Astrocyte (in vitro differentiated cells and primary cell): ENCODE results near the gene TBC1D19. TPM values are rescaled to one million over a fixed set of nuclear protein-coding genes. Genes with fewer than 3 reads are reported as not detected.
A peak's percentile ranks its signal among the peaks of the same experiment; 100 is the strongest.

ENCODE experiments used
- DNase-seq: peaks from one replicate; pipeline ENCODE4 v3.0.0-alpha.2; 2010; ENCODE audit warnings: low read depth
- FAIRE-seq: peaks from 2 replicates; lab custom pipeline; 2011; peaks lifted over from hg19 to GRCh38; lab: Jason Lieb, UNC
- H2AFZ ChIP-seq: 2 replicates; pipeline ENCODE4 v1.6.0; 2012; ENCODE audit warnings: low read depth, low read length, inconsistent platforms
- H3K27ac ChIP-seq: 2 replicates; pipeline ENCODE4 v1.5.1; 2011; ENCODE audit warnings: low read depth, low read length, inconsistent platforms
- H3K27me3 ChIP-seq: 2 replicates; pipeline ENCODE4 v1.6.0; 2011; ENCODE audit warnings: low read length, inconsistent platforms; ENCODE audit not compliant: insufficient read depth
- H3K36me3 ChIP-seq: 2 replicates; pipeline ENCODE4 v1.5.1; 2011; ENCODE audit warnings: low read length, inconsistent platforms; ENCODE audit not compliant: insufficient read depth
- H3K4me1 ChIP-seq: 2 replicates; pipeline ENCODE4 v1.5.1; 2011; ENCODE audit warnings: low read length, inconsistent platforms; ENCODE audit not compliant: insufficient read depth
- H3K4me2 ChIP-seq: 2 replicates; pipeline ENCODE4 v1.6.0; 2012; ENCODE audit warnings: low read length, inconsistent platforms
- H3K4me3 ChIP-seq: 2 replicates; pipeline ENCODE4 v1.5.1; 2011; ENCODE audit warnings: low read depth, mild to moderate bottlenecking, low read length, inconsistent platforms; ENCODE audit not compliant: insufficient read depth
- H3K79me2 ChIP-seq: 2 replicates; pipeline ENCODE4 v1.6.0; 2012; ENCODE audit warnings: mild to moderate bottlenecking, low read length, inconsistent platforms; ENCODE audit not compliant: insufficient read depth
- H3K9ac ChIP-seq: 2 replicates; pipeline ENCODE4 v1.6.0; 2012; ENCODE audit warnings: mild to moderate bottlenecking, low read length, inconsistent platforms
- H3K9me3 ChIP-seq: 2 replicates; pipeline ENCODE4 v1.5.1; 2012; ENCODE audit warnings: low read depth, mild to moderate bottlenecking, low read length, inconsistent platforms; ENCODE audit not compliant: insufficient read depth
- H4K20me1 ChIP-seq: 2 replicates; pipeline ENCODE4 v1.6.0; 2012; ENCODE audit warnings: low read length, inconsistent platforms; ENCODE audit not compliant: insufficient read depth
- H3K27ac Mint-ChIP-seq: one replicate; pipeline ENCODE4 v1.8.0; 2021; ENCODE audit warnings: mild to moderate bottlenecking, mixed read lengths; ENCODE audit not compliant: unreplicated experiment
- H3K27me3 Mint-ChIP-seq: one replicate; pipeline ENCODE4 v1.8.0; 2021; ENCODE audit warnings: low read depth, mixed read lengths; ENCODE audit not compliant: unreplicated experiment
- H3K36me3 Mint-ChIP-seq: one replicate; pipeline ENCODE4 v1.8.0; 2021; ENCODE audit warnings: low read depth, mixed read lengths; ENCODE audit not compliant: unreplicated experiment
- H3K4me1 Mint-ChIP-seq: one replicate; pipeline ENCODE4 v1.8.0; 2021; ENCODE audit warnings: low read depth, mixed read lengths; ENCODE audit not compliant: unreplicated experiment
- H3K4me3 Mint-ChIP-seq: one replicate; pipeline ENCODE4 v1.8.0; 2021; ENCODE audit warnings: mild to moderate bottlenecking, moderate library complexity, mixed read lengths; ENCODE audit not compliant: unreplicated experiment
- H3K9me3 Mint-ChIP-seq: one replicate; pipeline ENCODE4 v1.8.0; 2021; ENCODE audit warnings: mild to moderate bottlenecking, mixed read lengths; ENCODE audit not compliant: unreplicated experiment
- EZH2 ChIP-seq: IDR thresholded peaks from 2 replicates; pipeline ENCODE4 v1.6.1; 2012; ENCODE audit warnings: mild to moderate bottlenecking, low read length, inconsistent platforms; ENCODE audit not compliant: insufficient read depth
- total RNA-seq: library from RNA; stranded (reverse); gene quantifications from 2 replicates; pipeline ENCODE4 v1.2.1, GENCODE V29; 2021
- TF ChIP-seq, protein P1 (sequence below): IDR thresholded peaks from 2 replicates; pipeline ENCODE4 v1.5.1; 2011; ENCODE audit warnings: low read depth, mild to moderate bottlenecking, inconsistent platforms, low read length, moderate library complexity; ENCODE audit not compliant: insufficient read depth

TBC1D19 gene
- total RNA-seq, 1 donor from 2014 or later: 10.5 TPM

DNA sequence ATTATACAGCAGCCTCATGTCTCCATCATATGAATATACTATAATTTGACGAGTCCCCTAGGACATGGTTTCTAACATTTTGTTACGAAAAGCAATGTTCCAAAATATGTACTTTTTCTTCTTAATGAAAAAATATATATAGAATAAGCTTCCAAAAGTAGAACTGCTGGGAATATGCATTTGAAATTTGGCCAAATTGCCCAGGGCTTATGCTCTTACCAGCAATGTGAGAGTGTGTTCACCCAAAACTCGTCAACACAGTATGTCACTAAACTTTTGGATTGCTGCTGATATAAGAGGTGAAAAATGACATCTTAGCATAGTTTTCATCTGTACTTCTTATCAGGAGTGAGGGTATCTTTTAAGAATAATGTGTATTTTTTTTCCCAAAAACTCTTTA, 212.2 kb downstream of the TBC1D19 start:
- H3K36me3 ChIP-seq: no peaks in the 10 kb centered on the region
- Mint-ChIP-seq H3K9me3 (peaks cover under 1% of the 10 kb centered on the region), H3K4me3 (no peak overlapping the region), H3K36me3 (no peaks in the 10 kb centered on the region), H3K4me1 (no peaks in the 10 kb centered on the region), H3K27me3 (no peaks in the 10 kb centered on the region), H3K27ac (no peak overlapping the region)
- H3K27ac ChIP-seq: no peak overlapping the region
- DNase-seq: no peak
- FAIRE-seq: no peak
- H3K27me3 ChIP-seq: no peaks in the 10 kb centered on the region
- no peak overlapping the region for H2AFZ ChIP-seq
- no peaks in the 10 kb centered on the region for H3K4me1 ChIP-seq
- no peak overlapping the region for H3K4me3 ChIP-seq
- no peaks in the 10 kb centered on the region for H4K20me1 ChIP-seq
- H3K4me2 ChIP-seq: no peak overlapping the region
- H3K79me2 ChIP-seq: no peaks in the 10 kb centered on the region
- no peak overlapping the region for H3K9ac ChIP-seq
- TF ChIP-seq EZH2: no peak
- TF ChIP-seq, protein P1, sequence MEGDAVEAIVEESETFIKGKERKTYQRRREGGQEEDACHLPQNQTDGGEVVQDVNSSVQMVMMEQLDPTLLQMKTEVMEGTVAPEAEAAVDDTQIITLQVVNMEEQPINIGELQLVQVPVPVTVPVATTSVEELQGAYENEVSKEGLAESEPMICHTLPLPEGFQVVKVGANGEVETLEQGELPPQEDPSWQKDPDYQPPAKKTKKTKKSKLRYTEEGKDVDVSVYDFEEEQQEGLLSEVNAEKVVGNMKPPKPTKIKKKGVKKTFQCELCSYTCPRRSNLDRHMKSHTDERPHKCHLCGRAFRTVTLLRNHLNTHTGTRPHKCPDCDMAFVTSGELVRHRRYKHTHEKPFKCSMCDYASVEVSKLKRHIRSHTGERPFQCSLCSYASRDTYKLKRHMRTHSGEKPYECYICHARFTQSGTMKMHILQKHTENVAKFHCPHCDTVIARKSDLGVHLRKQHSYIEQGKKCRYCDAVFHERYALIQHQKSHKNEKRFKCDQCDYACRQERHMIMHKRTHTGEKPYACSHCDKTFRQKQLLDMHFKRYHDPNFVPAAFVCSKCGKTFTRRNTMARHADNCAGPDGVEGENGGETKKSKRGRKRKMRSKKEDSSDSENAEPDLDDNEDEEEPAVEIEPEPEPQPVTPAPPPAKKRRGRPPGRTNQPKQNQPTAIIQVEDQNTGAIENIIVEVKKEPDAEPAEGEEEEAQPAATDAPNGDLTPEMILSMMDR: no peak
- H3K9me3 ChIP-seq: no peaks in the 10 kb centered on the region

DNA sequence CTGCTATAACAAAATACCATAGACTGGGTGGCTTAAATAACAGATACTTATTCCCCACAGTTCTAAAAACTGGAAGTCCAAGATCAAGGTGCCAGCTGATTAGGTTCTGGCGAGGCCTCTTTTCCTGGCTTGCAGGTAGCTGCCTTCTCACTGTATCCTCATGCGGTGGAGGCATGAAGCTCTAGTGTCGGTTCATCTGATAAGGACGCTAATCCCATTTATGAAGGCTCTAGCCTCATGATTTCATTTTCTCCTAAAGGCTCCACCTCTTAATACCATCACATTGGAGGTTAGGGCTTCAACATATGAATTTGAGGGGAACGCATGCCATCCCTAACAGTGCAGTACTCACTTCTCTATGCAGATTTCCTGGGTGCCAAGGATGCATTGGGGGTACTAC, 218.9 kb downstream of the TBC1D19 start:
- Histone ChIP-seq H3K36me3 (no peaks in the 10 kb centered on the region), H3K4me3 (no peak overlapping the region), H3K9ac (no peak overlapping the region), H2AFZ (no peak overlapping the region), H3K9me3 (no peaks in the 10 kb centered on the region), H3K4me1 (no peaks in the 10 kb centered on the region), H3K4me2 (no peak overlapping the region), H3K27me3 (no peaks in the 10 kb centered on the region), H4K20me1 (no peaks in the 10 kb centered on the region), H3K27ac (no peak overlapping the region), H3K79me2 (no peaks in the 10 kb centered on the region)
- FAIRE-seq: no peak
- H3K9me3 Mint-ChIP-seq: no peaks in the 10 kb centered on the region
- H3K4me3 Mint-ChIP-seq: no peak overlapping the region
- H3K4me1 Mint-ChIP-seq: peaks cover 8% of the 10 kb centered on the region
- no peak overlapping the region for H3K27ac Mint-ChIP-seq
- no peaks in the 10 kb centered on the region for H3K27me3 Mint-ChIP-seq
- no peak for TF ChIP-seq EZH2
- TF ChIP-seq, protein P1: no peak
- H3K36me3 Mint-ChIP-seq: peaks cover 2% of the 10 kb centered on the region
- no peak for DNase-seq

DNA sequence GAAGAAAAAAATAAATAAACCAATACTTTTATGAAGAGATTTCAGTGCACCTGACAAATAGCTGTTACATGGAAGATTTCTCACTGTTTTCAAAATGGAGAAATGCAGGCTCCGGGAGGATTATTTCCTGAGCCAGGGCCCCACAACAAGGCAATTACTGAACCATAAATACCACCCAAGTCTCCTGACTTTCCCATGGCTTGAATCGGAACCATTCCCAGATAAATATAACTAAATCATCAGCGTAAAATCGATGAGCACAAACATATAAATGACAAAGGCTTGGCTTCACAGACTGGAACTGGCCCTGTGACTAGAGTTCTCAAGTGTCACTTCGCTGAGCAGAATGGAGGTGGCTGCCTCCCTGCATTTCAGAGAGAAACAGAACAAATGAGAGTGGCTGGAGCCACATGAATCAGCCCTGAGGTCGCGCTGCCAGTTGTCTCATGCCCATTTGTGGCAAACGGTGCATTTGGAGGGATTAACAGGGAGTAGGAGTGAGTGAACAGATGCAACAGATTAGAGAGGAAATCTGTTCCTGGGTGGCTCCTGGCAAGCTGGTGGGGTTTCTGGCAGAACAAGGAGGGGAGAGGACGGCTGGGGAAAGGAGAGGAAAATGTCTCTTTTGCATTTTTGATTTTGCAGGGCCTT, 219.5 kb downstream of the TBC1D19 start:
- Mint-ChIP-seq H3K9me3 (no peaks in the 10 kb centered on the region), H3K4me1 (peaks cover 8% of the 10 kb centered on the region), H3K27ac (no peak overlapping the region), H3K4me3 (no peak overlapping the region), H3K27me3 (no peaks in the 10 kb centered on the region), H3K36me3 (peaks cover 2% of the 10 kb centered on the region)
- Histone ChIP-seq H3K36me3 (no peaks in the 10 kb centered on the region), H3K79me2 (no peaks in the 10 kb centered on the region), H3K9ac (no peak overlapping the region), H4K20me1 (no peaks in the 10 kb centered on the region), H3K9me3 (no peaks in the 10 kb centered on the region), H3K27me3 (no peaks in the 10 kb centered on the region), H3K4me3 (no peak overlapping the region), H3K27ac (no peak overlapping the region), H3K4me2 (peak overlapping the region; percentile 41), H3K4me1 (no peaks in the 10 kb centered on the region), H2AFZ (peak overlapping the region; percentile 40)
- no peak for FAIRE-seq
- DNase-seq: no peak
- no peak for TF ChIP-seq EZH2
- TF ChIP-seq, protein P1: no peak
